IPS DF 19.7 (cell line): Measurements from ENCODE around the gene AKAP12.
"Not testable (repeated sequence)": the region's sequence is repeated elsewhere in the genome, so short reads cannot be mapped to it uniquely, and the experiment has no call there.

ENCODE experiments used
- DNase-seq: peaks from one replicate; pipeline ENCODE4 v3.0.0-alpha.2; 2013; ENCODE audit warnings: low read depth, low spot score

The AKAP12 gene

DNA sequence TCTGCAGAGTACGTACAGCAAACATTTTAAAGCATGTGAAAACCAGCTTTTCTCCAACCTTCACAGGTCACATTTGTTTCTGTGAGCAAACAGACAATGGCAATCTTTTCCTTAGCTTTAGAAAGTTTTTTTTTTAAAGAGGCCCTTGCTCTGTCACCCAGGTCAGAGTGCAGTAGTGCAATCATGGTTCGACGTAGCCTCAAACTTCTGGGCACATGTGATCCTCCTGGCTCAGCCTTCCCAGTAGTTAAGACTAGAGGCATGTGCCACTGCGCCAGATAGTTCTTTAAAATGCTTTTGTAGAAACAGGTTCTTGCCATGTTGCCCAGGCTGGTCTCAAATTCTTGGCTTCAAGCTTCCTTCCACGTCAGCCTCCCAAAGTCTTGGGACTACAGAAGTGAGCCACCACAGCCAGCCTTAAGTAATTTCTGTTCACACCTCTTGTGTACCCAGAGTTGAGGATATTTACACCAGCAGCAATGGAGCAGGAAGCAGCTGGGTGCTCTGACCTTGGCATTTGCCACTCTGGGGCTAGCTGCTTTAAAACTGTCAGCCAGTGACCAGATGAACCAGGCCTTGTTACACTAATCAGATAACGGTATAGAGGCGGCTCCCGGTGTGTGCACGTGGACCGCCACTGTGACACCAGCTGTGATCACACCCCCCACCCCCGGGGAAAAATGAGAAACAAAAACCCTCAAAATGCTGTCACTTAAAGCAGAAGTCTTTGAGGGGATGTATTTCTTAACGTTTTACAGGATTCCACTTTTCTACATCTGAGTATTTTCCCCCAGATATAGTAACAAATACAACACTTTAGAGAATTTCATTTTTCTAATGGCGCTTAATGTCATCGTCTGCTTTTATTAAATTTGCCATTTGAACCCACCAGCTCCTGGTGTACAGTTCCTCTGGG, 71.3 kb downstream of the AKAP12 start:
- no peak for DNase-seq

DNA sequence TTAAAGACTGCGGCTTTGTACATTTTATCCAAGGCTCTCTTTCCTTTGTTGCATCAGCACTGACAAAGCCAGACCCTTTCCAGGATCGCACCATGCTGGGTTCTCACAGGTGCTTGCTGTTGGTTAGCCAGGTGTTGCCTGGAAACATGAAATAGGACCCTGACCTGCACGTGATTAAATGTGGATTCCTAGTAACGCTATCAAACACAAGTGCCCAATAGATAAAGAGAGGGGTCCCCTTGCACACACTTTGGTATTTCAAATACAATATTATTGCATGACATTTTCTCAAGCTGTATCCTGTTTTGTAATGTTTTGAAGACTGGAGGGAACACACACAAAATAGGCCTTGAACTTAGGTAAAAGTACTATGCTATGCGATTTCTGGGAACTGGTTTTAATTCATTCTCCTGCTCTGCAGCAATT, 73.3 kb downstream of the AKAP12 start:
- peak; percentile 73 for DNase-seq

DNA sequence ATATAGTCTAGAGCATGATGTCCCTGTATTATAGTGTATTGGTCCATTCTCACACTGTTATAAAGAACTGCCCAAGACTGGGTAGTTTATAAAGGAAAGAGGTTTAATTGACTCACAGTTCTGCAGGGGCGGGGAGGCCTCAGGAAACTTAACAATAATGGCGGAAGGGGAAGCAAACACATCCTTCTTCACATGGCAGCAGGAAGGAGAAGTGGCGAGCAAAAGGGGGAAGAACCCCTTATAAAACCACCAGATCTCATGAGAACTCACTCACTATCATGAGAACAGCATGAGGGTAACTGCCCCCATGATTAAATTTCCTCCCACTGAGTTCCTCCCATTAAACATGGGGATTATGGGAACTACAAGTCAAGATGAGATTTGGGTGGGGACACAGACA, 75.9 kb downstream of the AKAP12 start:
- DNase-seq = not testable (repeated sequence)

DNA sequence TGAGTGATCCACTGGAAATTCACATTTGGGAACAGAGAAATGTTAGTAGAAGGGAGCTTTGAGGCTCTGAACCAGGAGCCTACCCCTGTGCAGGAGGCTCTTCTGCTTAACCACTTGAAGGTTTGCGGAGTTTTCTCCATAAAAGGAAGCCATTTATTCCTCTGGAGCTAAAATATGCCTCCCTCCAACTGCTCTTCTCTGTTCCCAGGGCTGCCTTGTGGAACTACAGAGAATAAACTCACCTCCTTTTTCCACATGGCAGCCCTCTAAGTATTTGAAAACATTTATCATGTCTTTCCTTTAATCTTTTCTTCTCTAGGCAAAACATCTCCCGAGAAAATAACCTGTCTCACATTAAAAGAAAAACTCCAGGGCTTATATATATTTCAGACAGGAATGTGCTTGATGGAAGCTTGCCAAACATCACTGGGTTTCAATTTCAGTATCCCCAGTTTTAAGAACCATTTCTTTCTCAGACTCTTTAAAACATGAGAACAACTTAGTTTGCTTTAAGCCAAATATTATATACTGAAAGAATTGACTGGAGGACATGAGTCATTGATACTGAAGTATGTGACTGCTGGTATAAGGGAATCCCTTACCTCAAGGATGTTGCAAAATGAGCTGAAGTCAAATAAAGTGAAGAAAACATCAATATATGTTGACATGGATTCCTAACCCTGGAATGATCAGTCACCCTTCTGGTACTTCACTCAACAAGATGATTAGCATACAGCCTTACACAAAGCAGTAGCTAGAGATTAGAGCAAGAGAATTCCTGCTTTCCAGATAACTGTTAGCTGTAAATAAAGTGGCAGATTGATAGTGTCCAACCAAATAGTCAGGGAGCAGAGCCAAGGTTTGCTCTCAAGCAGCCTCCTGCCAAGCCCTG, 77.6 kb downstream of the AKAP12 start:
- no peak for DNase-seq

DNA sequence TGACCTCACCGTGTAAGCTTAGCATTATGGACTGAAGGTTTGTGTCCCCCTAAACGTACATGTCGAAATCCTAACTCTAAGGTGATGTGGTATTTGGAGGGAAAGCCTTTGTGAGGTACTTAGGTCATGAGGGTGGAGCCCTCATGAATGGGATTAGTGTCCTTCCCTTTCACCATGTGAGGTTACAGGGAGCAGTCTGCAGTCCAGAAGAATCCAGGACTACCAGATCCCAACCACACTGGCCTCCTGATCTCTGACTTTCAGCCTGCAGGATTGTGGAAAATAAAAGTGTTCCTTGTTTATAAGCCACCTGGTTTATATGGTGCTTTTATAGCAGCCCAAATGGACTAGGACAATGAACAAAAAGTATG, 78.2 kb downstream of the AKAP12 start:
- DNase-seq = no peak

DNA sequence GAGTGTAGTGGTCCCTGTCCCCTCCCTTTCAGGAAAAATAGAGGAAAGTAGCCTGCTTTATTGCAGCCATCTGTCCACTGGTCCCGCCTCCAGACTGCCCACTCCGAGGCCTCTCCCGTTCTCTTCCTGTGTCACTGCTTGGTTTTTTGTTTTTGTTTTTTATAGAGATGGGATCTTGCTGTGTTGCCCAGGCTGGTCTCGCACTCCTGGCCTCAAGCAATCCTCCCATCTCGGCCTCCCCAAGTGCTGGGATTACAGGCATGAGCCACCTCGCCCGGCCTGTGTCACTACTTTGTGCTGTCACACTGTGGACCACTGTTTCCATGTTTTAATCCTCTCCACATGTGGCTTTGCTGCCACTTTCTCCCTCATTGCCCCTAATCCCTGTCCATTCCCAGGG, 80.4 kb downstream of the AKAP12 start:
- no peak for DNase-seq

DNA sequence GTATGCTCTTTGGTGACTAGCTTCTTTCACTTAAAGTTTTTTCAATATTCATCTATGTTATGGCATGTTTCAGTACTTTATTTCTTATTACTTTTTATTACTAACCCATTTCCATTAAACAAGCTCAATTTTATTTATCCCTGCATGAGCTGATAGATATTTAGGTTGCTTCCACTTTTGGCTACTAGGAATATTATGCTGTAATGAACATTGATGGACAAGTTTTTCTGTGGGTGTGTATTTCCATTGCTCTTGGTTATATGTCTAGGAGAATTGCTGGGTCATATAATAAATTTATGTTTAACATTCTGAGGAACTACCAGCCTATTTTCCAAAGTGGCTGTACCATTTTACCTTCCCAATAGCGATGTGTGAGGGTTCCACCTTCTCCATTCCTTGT, 81.7 kb downstream of the AKAP12 start:
- DNase-seq = no peak

DNA sequence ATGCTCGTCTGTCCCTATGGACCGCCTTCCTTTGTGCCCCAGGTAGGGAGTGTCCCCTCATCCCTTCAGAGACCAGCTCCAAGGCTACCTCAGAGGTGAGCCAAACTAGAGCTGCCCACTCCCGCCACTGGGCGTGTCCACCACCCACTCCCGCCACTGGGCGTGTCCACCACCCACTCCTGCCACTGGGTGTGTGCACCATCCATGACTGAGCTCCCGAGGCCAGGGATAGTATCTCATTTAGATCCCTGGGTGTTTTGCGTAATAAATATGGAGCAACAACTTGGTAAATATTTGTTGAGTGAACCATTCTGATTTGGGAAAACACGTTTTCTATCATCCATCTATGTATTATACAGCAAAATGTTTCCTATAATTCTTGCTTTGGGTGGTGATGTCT, 82.8 kb downstream of the AKAP12 start:
- DNase-seq = no peak

DNA sequence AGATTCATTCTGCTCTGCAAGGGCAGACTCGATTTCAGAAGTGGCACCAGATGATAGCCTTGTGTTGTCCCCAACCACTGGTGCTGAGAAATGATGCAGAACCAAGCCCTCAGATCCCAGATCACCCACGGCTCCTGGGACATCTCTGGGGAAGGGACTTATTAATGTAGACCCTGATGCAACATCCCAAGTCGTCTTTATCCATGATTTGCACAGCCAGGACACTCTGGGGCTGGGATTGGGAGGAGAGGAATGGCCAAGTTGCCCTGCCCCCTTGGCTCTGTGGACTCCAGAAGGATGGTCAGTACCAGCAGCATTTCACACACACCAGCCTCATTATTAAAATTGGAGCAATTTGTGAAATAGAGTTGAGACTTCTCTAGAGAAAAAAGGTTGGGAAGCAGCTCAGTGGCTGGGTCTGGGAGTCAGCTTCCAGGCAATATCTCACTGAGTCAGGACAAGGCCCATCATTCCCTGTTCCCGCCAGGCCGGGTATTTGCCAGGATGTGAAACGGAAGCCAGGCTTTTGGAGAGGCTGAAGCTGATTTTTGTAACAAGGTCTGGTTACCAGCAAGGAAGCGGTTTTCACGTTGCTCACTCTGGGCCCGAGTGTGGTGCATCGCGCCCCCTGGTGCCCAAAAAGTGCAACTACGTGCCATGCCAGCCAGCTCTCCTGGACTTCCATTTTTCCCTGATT, 84.2 kb downstream of the AKAP12 start:
- peak; percentile 63 for DNase-seq

DNA sequence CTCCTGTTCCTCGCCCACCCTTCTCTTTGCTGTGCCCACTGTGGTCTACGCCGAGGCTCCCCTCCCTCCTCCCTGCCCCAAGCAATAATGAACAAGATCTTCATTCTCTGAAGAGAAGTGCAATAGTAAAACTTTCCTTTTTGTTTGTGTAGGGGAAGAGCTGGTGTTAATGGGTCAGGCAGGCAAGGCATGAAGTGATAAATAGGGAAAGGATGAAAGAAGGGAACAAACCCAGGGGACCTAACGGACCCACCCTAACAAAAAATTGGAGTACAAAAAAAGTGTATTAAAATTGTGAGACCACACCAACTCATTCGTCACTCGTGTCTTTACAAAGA, 84.7 kb downstream of the AKAP12 start:
- no peak for DNase-seq

DNA sequence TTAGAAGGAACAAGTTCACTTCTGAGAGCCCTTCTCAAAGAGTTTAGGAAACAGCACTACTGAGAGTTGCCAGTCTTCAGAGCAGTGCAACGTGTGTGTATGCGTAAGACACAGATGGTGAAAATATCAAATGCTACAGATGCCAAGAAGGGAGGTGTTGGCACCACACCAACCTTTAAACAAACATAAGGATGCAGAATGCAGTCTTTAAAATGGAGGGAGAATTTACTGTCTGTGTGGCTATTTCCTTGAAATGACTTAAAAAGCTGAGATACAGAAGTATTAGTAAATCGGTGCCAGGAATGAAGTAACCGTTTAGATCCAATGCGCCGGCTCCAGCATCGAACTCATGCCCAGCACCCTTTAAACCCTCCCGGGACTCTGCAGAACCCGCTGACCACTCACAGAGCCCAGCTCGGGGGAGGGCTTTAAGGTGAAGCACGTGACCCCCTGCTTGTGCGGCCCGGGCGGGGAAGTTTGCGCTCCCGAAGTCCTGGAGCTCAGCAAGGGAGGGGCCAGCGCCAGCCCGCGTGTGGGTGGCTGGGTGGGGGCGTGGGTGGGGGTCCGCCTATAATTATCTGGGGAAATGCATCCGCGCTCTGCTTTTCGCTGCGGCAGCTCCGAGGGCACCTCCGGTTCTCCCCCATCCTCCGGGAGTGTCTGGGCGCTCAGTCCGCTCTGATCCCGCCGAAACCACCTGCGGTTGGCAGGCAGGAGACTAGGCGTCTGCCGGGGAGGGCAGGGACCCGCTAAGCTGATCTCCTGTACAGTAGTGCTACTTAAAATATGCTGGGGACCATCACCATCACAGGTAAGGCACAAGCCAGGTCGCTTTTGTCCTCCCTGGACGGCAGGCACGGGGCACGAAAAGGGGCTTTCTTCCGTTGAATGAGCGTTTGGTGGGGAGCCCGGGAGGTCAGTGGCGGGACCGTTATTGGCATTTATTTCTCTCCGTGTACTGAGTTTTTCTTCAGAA, 85.6 kb downstream of the AKAP12 start:
- no peak for DNase-seq

DNA sequence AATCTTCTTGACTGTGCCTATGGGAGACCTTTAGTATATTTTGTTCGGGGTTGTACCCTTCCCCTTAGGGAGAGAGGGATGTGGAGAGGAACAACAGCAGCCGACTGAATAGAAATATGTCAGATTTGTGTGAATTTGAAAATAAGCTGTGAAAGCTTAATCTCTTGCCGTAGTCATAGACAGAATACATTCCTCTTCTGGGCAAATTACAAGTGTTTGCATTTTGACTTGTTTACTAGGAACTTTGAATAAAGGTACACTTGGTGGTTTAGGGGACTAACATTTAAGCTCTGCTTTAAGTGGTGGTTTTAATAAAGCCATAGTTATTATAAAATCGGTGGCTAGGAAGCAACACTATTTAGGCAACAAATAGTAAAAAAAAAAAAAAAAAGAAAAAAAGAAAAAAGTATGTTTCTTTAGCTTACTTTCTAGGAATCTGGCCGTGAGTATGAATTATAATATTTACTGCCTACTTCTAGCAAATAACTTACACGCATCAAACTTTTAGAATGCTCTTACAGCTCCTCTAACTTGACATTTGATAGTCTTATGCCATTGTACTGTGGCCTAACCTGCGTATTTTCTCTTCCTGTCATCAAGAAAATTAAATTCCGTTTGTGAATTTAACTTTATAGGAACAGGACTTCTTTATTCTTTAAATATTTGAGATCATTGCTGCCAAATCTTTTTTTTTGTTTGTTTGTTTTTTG, 86.5 kb downstream of the AKAP12 start:
- no peak for DNase-seq

DNA sequence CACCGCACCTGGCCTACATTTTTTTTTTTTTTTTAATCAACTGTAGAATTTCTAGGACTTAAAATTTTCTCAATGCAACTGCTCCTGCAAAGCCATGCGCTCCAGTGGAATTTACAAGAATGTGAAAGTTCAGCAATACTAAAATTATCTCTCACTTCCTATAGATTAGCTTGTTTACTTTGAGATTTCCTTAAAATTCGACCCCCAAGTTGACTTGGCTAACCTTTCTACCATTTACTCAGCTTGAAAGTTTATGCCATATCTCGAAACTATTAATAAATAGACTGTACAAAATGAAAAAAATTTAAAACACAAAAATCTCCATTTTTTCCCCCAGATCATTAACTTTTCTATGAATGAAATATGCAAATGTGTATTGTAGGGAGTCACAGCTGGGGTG, 87.3 kb downstream of the AKAP12 start:
- DNase-seq = no peak

DNA sequence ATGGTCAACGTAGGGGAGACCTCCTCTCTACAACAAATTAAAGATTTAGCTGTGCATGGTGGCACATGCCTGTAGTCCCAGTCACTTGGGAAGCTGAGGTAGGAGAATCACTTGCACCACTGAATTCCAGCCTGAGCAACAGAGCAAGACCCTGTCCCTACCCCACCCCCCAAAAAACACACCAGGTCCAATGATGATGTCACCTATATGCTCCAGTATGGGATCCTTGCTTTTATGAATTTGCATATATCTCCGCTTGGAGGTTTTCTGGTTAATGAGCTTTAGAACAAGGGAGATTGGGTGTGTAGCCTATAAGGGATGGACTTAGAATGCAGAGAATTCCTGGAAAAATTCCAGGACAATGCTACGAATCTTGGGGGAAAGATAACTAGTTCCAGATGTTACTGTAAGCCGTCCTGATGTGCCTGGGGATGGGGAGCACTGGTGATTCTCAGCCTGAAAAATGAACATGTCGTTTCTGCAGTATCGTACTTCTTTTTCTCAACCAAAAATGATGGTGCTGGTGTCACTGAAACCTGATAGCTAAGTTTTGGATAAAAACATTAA, 90.4 kb downstream of the AKAP12 start:
- no peak for DNase-seq

DNA sequence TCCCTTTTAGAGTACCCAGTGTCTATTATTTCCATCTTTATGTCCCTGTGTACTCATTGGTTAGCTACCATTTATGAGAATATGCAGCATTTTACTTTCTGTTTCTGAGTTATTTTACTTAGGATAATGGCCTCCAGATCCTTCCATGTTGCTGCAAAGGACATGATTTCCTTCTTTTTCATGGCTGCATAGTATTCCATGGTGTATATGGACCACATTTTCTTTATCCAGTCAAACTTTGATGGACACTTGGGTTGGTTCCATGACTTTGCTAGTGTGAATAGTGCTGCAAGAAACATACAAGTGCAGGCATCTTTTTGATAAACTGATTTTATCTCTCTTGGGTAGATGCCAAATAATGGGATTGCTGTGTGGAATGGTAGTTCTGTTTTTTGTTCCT, 96.2 kb downstream of the AKAP12 start:
- DNase-seq = no peak

DNA sequence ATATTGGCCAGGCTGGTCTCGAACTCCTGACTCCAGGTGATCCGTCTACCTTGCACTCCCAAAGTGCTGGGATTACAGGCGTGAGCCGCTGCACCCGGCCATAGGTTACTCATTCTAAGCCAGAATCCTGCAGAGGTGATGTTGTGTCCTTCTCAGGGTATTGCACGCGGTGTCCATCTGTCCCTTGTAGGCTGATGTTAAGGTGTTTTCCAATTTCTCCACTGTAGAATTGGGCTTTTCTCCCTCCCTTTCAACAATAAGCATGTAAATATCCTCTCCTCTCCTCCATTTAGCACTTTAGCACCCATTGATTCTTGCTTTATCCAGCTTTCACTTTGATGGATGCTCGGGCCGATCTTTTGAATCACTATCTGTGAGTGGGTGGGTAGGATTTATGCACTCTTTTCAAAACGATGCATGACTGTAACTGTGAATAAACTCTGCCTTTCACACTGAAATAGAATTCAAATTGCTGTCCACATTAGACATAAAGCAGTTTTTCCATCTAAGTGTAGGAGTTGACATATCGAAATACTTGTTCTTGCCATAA, 99.0 kb downstream of the AKAP12 start:
- no peak for DNase-seq

DNA sequence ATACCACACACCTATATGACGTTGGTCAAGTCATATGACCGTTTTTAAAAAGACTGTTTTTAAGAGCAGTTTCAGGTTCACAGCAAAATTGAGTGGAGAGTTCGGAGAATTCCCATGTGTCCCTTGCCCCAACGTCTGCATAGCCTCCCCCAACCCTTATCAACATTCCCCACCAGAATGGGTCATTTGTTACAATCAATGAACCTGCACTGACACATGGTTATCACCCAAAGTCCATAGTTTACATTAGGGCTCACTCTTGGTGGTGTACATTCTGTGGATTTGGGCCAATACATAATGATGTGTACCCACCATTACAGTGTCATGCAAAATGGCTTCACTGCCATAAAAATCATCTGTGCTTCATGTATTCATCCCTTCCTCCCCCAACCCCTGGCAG, 99.6 kb downstream of the AKAP12 start:
- no peak for DNase-seq

DNA sequence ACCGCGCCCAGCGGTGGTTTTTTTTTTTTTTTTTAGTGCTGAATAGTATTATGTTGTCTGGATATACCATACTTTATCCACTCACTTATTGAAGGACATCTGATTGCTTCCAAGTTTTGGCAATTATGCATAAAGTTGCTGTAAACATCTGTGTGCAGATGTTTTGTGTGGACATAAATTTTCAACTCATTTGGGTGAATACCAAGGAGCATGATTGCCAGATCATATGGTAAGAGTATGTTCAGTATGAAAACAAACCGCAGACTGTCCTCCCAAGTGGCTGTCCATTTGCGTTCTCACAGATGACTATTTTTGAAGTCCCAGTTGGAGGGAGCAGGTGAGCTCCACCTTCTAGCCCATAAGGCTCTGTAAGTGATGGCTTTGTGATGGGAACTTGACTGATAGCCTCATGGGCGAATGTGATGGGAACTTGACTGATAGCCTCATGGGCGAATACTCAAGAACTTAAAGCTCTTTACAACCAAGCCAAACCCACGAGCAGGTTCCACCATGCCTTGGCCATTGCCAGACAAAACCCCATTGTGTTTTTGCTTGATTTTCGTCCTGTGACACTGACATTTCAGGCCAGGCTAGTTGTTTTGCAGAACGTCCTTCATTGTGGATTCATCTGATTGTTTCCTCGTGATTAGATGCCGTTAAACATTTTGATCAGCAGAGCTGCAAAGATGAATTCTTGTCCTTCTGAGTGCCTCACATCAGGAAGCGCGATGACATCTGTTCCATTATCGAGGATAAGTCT, 100.6 kb downstream of the AKAP12 start:
- DNase-seq = no peak
